H1 (cell line): ENCODE measurements around the gene CREG2. TPM values are rescaled to one million over a fixed set of nuclear protein-coding genes. Genes with fewer than 3 reads are reported as not detected.

Experiments
- JUN ChIP-seq: IDR thresholded peaks from 2 replicates; pipeline ENCODE4 v1.6.1; 2011; ENCODE audit warnings: low read depth, mild to moderate bottlenecking, improper control_type of control experiment, low read length
- YY1 ChIP-seq: IDR thresholded peaks from 2 replicates; pipeline ENCODE4 v1.6.1; 2011; ENCODE audit warnings: low read depth, mild to moderate bottlenecking, low read length
- polyA plus RNA-seq, 7 experiments: library from polyadenylated mRNA; depleted of rRNA in 3 of 7; stranded (reverse) in 5 of 7; unstranded in 2 of 7; fragments of >200 nt in 5 of 7; fragments of 200-250 nt in 2 of 7; gene quantifications; 1 replicate in 5 of 7; 2 replicates in 1 of 7; 4 replicates in 1 of 7; pipeline versions ENCODE4 v1.2.1 to v1.2.3, GENCODE V29; 2011 to 2013; ENCODE audit warnings: missing spikeins in 2 of 7, mixed read lengths in 2 of 7
- total RNA-seq: library from RNA; stranded (reverse); fragmentation: NEBNext Ultra II Directional; extraction: Animal tissue kit (Norgen Biotek cat#: 25700); gene quantifications from 2 replicates; pipeline ENCODE4 v1.2.1, GENCODE V29; 2021

Gene CREG2
- total and polyA plus RNA-seq, 2 of the 8 experiments (the other 6 are each of a cell fraction or from before 2014, with no cell fraction given) = 2.0 to 2.2 TPM

DNA sequence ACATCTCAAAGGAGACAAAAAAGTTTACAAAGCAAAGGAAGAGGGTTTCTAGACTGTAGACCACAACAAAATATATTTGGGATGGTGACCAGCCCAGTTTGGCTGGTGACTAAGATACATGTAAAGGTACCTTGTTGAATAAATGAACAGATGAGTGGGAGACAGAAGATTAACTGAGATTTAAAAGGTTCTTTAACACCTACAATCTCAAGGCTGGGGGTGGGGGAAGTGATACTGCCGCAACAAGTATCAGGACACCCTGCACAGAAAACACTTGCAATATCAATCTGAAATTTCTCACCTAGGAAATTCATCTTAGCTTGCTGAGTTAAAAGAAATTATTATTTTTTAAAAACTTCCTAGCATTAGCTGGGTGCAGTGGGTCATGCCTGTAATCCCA is 87.1 kb downstream of the CREG2 start (continued):
- TF ChIP-seq YY1 (no peak), JUN (no peak)
